NCI-H1436 treated with DMSO at 0.1 percent for 48 hours (cell line): Measurements from ENCODE around the gene PSPH.

Experiments used
- DNase-seq: peaks from one replicate; lab custom pipeline; 2025; lab: John Stamatoyannopoulos, UW

Gene PSPH

GRCh38 chr7:56003749-56004148 lies 47.5 kb downstream of the PSPH start:
- no peak for DNase-seq

DNA sequence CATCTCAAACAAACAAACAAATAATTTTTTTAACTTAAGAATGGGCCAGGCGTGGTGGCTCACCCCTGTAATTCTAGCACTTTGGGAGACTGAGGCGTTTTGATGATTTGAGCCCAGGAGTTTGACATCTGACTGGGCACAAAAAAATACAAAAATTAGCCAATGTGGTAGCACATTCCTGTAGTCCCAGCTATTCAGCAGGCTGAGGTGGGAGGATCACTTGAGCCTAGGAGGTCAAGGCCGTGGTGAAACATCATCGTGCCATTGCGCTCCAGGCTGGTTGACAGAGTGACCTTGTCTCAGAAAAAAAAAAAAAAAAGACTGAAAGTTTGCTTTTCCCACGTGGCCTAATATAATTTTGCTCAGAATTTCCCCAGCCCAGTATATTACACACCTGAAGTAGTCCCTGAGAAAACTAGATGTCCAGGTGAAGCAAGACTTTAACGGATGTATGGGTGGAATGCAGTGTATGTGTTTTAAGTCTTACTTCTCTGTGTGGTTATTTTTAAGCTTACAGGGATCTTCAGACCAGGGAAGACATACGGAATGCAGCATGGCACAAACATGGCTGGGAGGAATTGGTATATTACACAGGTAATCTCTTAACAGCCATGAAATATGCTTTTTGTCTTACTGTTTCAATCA lies 54.3 kb downstream of the PSPH start:
- no peak for DNase-seq

DNA sequence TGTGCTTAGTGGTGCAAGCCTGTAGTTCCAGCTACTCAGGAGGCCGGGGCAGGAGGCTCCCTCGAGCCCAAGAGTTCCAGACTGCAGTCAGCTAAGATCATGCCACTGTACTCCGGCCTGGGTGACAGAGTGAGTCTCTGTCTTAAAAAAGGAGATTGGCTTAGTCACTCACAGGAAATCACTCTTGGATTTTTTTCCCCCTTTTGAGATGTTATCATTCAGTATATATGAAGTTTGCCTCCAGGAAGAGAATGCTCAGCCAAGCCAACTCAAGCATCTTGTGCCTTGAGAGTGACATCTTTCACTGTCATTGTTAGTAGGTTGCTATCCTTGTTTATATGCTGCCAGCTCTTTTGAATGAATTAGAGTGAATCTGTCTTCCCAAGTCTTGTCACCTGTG lies 58.9 kb downstream of the PSPH start:
- no peak for DNase-seq

DNA sequence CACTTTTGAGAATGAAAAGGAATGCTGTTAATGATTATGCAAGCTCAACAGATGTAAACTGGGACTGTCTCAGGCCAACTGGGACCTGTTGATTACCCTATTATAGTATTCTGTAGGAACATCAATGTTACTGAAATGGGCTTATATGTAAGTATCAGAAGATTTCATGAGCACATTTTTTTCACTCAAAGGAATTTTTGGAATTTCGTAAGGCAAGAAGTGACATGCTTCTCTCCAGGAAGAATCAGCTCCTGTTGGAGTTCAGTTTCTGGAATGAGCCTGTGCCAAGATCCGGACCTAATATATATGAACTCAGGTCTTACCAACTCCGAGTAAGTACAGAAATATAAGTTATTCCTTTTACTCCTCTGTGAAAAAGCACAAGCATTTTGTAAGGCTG lies 67.7 kb downstream of the PSPH start:
- no peak for DNase-seq

GRCh38 chr7:55980266-55980665 lies 71.0 kb downstream of the PSPH start:
- no peak for DNase-seq

DNA sequence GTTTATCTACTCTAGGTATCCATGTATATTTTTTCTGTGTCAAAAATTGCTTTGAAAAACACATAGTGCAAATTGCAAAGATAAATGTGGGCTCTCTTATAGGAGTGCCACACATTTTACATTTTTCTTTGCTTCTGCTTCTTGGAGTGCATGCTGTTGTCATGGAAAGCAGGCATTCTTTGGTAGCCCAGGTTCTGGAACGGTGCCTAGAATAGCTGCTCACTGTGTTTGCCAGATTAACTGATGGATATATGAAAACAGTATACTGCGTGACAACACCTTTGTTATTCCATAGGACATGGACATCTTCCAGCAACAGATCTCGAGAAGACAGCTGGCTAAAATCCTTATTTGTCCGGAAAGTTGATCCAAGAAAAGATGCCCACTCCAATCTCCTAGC lies 73.4 kb downstream of the PSPH start:
- DNase-seq = no peak

GRCh38 chr7:55975988-55976633 lies 75.1 kb downstream of the PSPH start:
- no peak for DNase-seq

- DNase-seq = no peak
Observed at GRCh38 chr7:55973747-55974250, 77.4 kb downstream of the PSPH start.

DNA sequence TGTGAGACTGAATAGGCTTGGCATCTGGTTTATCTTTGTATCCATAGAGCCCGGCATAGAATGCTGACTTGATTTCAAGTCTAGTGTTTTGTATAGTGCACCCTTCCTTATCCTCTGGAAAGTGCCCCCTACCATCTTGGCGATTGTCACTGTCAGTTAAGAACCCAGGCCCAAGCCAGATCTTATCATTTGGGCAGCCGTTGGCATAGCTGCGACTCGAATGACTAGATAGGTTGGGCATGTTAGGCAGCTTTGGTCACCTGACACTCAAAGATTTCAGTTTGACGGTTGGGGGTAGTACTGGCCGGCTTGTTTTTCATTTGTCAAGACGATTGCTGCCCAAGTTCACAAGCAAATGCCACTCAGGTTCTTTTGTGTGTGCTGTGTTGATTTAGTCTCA lies 80.3 kb downstream of the PSPH start:
- DNase-seq = no peak

DNA sequence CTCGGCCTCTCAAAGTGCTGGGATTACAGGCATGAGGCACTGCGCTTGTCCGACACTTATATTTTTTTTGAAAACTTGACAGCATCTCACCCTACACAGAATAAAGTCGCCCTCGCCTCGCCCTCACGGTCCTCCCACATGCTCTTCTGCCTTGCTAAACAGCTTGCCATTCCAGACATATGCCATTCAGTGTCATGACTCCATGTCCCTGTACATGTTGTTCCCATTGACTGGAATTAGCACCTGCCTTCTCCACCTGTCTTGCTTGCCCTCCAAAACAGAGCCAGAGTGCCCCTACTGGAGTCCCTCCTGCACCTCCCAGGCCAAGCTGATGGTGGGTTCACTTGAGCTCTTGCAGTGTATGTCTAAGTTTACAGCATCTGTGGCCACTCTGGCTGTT lies 80.7 kb downstream of the PSPH start:
- no peak for DNase-seq

GRCh38 chr7:55969391-55969790 lies 81.9 kb downstream of the PSPH start:
- DNase-seq = no peak

DNA sequence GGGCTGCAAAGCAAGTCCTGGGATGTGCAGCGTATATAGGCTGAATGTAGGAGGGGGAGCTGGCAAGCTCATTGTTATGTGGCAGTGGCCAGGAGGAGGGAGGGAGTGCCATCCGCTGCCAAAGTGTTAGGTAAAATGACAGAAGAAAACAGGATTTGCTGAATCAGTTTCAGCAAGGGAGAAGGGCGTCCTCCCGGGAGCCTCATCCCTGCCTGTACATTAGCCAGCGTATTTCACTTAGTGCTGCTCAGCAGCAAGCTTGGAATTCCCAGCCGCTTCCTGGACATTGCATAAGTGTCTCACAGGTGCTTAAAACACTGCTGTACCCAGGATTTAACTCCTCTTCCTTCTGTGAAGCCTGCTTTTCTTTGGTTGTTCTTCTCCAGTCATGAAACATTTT lies 84.4 kb downstream of the PSPH start:
- DNase-seq = no peak

DNA sequence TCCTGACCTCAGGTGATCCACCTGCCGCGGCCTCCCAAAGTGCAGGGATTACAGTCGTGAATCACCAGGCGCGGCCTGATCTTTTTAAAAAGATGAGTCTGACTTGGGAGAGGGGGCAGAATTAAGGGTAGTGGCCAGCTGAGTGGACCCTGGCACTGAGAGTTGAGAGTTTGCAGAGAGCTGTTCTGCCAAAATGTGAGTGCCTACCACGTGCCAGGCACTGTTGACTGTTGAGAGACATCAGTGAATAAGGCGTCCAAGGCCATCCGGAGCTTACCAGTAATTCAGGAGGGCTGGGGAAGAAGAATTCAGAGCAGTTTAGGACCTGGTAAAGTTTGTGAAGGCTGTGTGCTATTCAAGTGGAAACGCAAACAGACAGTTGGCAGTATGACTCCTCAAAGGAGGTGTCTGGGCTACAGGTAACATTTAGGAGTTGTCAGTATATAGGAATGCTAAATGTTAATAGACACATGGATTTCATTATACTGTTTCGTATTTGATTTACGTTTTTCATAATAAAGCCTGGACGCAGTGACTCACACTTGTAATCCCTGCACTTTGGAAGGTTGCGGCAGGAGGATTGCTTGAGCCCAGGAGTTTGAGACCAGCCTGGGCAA lies 85.3 kb downstream of the PSPH start:
- DNase-seq = no peak

- DNase-seq = no peak
Observed at GRCh38 chr7:55965100-55965470, 86.2 kb downstream of the PSPH start.

DNA sequence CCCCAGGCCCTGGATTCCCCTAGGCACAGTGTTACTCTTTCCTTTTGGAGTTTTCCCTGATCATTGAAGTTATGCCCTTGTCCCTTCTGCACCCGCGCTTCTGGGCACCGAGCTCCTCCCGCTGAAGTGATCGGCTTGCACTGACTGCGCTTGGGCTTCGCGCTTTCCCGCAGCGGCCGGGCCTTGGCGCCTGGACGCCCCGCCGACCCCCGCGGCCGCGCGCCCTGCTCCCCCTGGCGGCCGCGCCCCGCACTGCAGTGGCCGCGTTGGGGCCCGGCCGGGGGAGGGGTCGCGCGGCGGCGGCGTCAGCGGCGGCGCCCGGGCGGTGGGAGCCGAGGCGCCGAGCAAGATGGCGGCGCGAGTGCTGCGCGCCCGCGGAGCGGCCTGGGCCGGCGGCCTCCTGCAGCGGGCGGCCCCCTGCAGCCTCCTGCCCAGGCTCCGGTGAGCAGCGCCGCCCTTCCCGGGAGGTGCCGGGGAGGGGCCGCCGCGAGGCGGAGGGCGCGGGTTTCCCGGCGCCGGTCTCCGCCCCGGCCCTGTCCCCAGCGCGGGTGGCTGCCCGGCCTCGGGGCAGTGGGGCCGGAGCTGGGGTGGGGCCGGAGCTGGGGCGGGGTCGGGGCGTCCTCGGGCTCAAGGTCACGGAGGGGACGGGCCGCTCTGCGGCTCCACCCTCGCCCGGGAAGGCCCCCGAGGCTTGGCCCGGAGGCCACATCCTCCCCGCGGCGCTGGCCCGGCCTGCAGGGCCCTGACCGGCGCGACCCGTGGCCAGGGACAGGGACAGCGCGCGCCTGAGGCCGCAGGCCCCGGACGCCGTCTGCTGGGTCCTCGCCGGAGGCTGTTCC lies 86.8 kb downstream of the PSPH start, which contains the start of gene NIPSNAP2:
Gene NIPSNAP2, plus strand, starts transcription at position 325 of the 839 bp plus-strand sequence. Its CDS starts 25 bp downstream, at position 350.
- no peak for DNase-seq

- DNase-seq = no peak
Observed at GRCh38 chr7:55963584-55964168, 87.6 kb downstream of the PSPH start.

GRCh38 chr7:55962014-55962413 lies 89.2 kb downstream of the PSPH start:
- no peak for DNase-seq
